CD14-positive monocyte (primary cell): Measurements from ENCODE around the gene LRRC58. TPM values are rescaled to one million over a fixed set of nuclear protein-coding genes. Genes with fewer than 3 reads are reported as not detected.
"Not testable (repeated sequence)": the region's sequence is repeated elsewhere in the genome, so short reads cannot be mapped to it uniquely, and the experiment has no call there.

Source experiments
- DNase-seq, 3 donors: peaks; one replicate each; pipeline ENCODE4 v3.0.0-alpha.2; 2011 to 2022
- H2AFZ ChIP-seq: 2 replicates; pipeline ENCODE4 v1.6.0; 2012; ENCODE audit warnings: mild to moderate bottlenecking, low read depth, low read length, inconsistent platforms; ENCODE audit not compliant: insufficient read depth, poor library complexity, severe bottlenecking
- H3K27ac ChIP-seq, 2 donors: 1 replicate in 1 of 2; 2 replicates in 1 of 2; pipeline ENCODE4 v1.5.1; 2012 to 2013; ENCODE audit warnings: low read length in 2 of 2, control low read depth in 1 of 2, inconsistent platforms in 1 of 2, low read depth in 1 of 2, mild to moderate bottlenecking in 1 of 2
- H3K27me3 ChIP-seq, 2 donors: one replicate each; pipeline versions ENCODE4 v1.6.0 to v1.6.1; 2011 to 2013; ENCODE audit warnings: low read length in 2 of 2; ENCODE audit not compliant: control insufficient read depth in 2 of 2, insufficient read depth in 2 of 2
- H3K36me3 ChIP-seq, 2 donors: replicated peaks in 1 of 2; 1 replicate in 1 of 2; 2 replicates in 1 of 2; pipeline versions ENCODE4 v1.5.1 to v1.6.1; 2012 to 2013; ENCODE audit warnings: low read length in 2 of 2, control low read depth in 1 of 2, inconsistent platforms in 1 of 2, mild to moderate bottlenecking in 1 of 2; ENCODE audit not compliant: insufficient read depth in 2 of 2, control insufficient read depth in 1 of 2
- H3K4me1 ChIP-seq, 2 donors: 1 replicate in 1 of 2; 2 replicates in 1 of 2; pipeline versions ENCODE4 v1.5.1 to v1.6.1; 2012 to 2013; ENCODE audit warnings: low read length in 2 of 2, control low read depth in 1 of 2, inconsistent platforms in 1 of 2, mild to moderate bottlenecking in 1 of 2, moderate library complexity in 1 of 2; ENCODE audit not compliant: insufficient read depth in 2 of 2, control insufficient read depth in 1 of 2
- H3K4me2 ChIP-seq: replicated peaks from 2 replicates; pipeline ENCODE3; 2012; ENCODE audit warnings: low read length, moderate library complexity, mild to moderate bottlenecking; ENCODE audit not compliant: poor library complexity, severe bottlenecking; ENCODE audit errors: extremely low read depth
- H3K4me3 ChIP-seq, 3 experiments: fragments of 200-600 bp in 1 of 3; sonication (generic) in 1 of 3; replicated peaks in 1 of 3; 1 replicate in 2 of 3; 2 replicates in 1 of 3; pipeline ENCODE4 v1.5.1; 2011 to 2013; ENCODE audit warnings: low read length in 3 of 3, mild to moderate bottlenecking in 3 of 3, control low read depth in 2 of 3, low read depth in 2 of 3, inconsistent platforms in 1 of 3, moderate library complexity in 1 of 3
- H3K79me2 ChIP-seq: 2 replicates; pipeline ENCODE4 v1.6.0; 2012; ENCODE audit warnings: mild to moderate bottlenecking, control low read depth, inconsistent platforms, low read length, moderate library complexity; ENCODE audit not compliant: insufficient read depth
- H3K9ac ChIP-seq: 2 replicates; pipeline ENCODE4 v1.6.0; 2017; ENCODE audit warnings: low read length, mild to moderate bottlenecking; ENCODE audit not compliant: insufficient read depth, poor library complexity, severe bottlenecking
- H3K9me3 ChIP-seq, 2 donors: replicated peaks in 1 of 2; 1 replicate in 1 of 2; 2 replicates in 1 of 2; pipeline versions ENCODE4 v1.5.1 to v1.6.1; 2012 to 2013; ENCODE audit warnings: low read length in 2 of 2, control low read depth in 1 of 2; ENCODE audit not compliant: control insufficient read depth in 1 of 2, insufficient read depth in 1 of 2
- H4K20me1 ChIP-seq: 2 replicates; pipeline ENCODE4 v1.6.0; 2012; ENCODE audit warnings: mild to moderate bottlenecking, low read length, control low read depth, moderate library complexity; ENCODE audit not compliant: insufficient read depth
- H3K27ac Mint-ChIP-seq, 7 donors: one replicate each; pipeline ENCODE4 v1.8.0; 2020; ENCODE audit warnings: mild to moderate bottlenecking in 7 of 7, mixed read lengths in 7 of 7, moderate library complexity in 6 of 7, inconsistent platforms in 2 of 7
- H3K27me3 Mint-ChIP-seq, 3 donors: one replicate each; pipeline ENCODE4 v1.8.0; 2021 to 2022; ENCODE audit warnings: low read depth in 3 of 3, mild to moderate bottlenecking in 3 of 3, mixed read lengths in 3 of 3, moderate library complexity in 3 of 3, inconsistent platforms in 1 of 3
- H3K36me3 Mint-ChIP-seq, 2 donors: one replicate each; pipeline ENCODE4 v1.8.0; 2020; ENCODE audit warnings: mixed read lengths in 2 of 2, inconsistent platforms in 1 of 2, mild to moderate bottlenecking in 1 of 2
- H3K4me1 Mint-ChIP-seq: one replicate; pipeline ENCODE4 v1.8.0; 2020; ENCODE audit warnings: mild to moderate bottlenecking, mixed read lengths
- H3K4me3 Mint-ChIP-seq, 2 donors: one replicate each; pipeline ENCODE4 v1.8.0; 2020; ENCODE audit warnings: mild to moderate bottlenecking in 2 of 2, mixed read lengths in 2 of 2, moderate library complexity in 1 of 2
- H3K9me3 Mint-ChIP-seq, 7 donors: one replicate each; pipeline ENCODE4 v1.8.0; 2020 to 2022; ENCODE audit warnings: mixed read lengths in 7 of 7, mild to moderate bottlenecking in 6 of 7, moderate library complexity in 6 of 7, inconsistent platforms in 2 of 7
- WGBS: methylation state at CpG from one replicate; pipeline ENCODE4 v1.1.5; 2013; ENCODE audit warnings: missing lambda C conversion rate; ENCODE audit not compliant: insufficient coverage; 5-methylcytosine and 5-hydroxymethylcytosine counted together
- intact Hi-C, 2 donors: fragments of 100-400 bp; cut with micrococcal nuclease; formaldehyde crosslinking; loops; one replicate each; pipeline versions ENCODE4 v1.15.0 to v1.15.1; 2023
- polyA plus RNA-seq, 3 donors: library from polyadenylated mRNA; depleted of rRNA in 1 of 3; unstranded in 2 of 3; stranded (reverse) in 1 of 3; fragments of 300-500 nt in 2 of 3; fragments of >200 nt in 1 of 3; fragmentation: Illumina TruSeq in 2 of 3; gene quantifications; 1 replicate in 2 of 3; 2 replicates in 1 of 3; pipeline ENCODE4 v1.2.3, GENCODE V29; 2012 to 2021
- TF ChIP-seq, protein P1 (sequence below): fragments of 200-600 bp; IDR thresholded peaks from one replicate; pipeline ENCODE4 v1.8.0; 2022; ENCODE audit warnings: antibody characterized with exemption, mild to moderate bottlenecking

LRRC58 gene
- polyA plus RNA-seq, 3 donors = 6.5 to 12.4 (median 8.3) TPM

DNA sequence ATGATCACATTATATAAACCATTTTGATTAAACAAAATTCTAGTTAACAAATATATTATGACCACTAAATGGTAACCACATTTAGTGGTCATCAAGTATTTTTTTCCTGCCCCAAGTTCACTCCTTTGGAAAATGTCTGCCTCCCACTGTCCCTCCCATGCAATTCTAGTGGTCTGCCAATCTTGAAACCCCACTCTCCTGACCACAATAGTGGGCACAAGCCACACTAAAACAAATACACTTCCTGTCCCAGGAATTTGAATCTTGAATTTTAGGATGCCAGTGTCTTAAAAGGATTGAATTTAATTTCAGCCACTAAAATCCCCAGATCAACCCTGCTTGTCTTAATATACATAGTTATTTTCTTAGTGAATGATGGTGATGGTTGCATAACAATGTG, 50.2 kb downstream of the LRRC58 start:
- H3K9me3 Mint-ChIP-seq = peaks cover 0 to 3% (median under 1%) of the 10 kb centered on the region in 7 donors
- no peak overlapping the region for H3K4me3 Mint-ChIP-seq
- Histone ChIP-seq H3K9ac (no peak overlapping the region), H3K79me2 (no peaks in the 10 kb centered on the region), H2AFZ (no peak overlapping the region), H3K27me3 (no peaks in the 10 kb centered on the region), H3K4me3 (no peak overlapping the region), H3K27ac (no peak overlapping the region), H3K4me1 (no peaks in the 10 kb centered on the region), H3K4me2 (no peak overlapping the region), H3K36me3 (no peaks in the 10 kb centered on the region), H4K20me1 (no peaks in the 10 kb centered on the region), H3K9me3 (no peaks in the 10 kb centered on the region)
- intact Hi-C loops = no loop called here
- TF ChIP-seq, protein P1, sequence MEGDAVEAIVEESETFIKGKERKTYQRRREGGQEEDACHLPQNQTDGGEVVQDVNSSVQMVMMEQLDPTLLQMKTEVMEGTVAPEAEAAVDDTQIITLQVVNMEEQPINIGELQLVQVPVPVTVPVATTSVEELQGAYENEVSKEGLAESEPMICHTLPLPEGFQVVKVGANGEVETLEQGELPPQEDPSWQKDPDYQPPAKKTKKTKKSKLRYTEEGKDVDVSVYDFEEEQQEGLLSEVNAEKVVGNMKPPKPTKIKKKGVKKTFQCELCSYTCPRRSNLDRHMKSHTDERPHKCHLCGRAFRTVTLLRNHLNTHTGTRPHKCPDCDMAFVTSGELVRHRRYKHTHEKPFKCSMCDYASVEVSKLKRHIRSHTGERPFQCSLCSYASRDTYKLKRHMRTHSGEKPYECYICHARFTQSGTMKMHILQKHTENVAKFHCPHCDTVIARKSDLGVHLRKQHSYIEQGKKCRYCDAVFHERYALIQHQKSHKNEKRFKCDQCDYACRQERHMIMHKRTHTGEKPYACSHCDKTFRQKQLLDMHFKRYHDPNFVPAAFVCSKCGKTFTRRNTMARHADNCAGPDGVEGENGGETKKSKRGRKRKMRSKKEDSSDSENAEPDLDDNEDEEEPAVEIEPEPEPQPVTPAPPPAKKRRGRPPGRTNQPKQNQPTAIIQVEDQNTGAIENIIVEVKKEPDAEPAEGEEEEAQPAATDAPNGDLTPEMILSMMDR = no peak
- no peaks in the 10 kb centered on the region for H3K36me3 Mint-ChIP-seq
- DNase-seq = no peak
- H3K27me3 Mint-ChIP-seq = peaks cover 0 to 2% (median 0%) of the 10 kb centered on the region in 3 donors
- no peak overlapping the region for H3K27ac Mint-ChIP-seq
- no peaks in the 10 kb centered on the region for H3K4me1 Mint-ChIP-seq

DNA sequence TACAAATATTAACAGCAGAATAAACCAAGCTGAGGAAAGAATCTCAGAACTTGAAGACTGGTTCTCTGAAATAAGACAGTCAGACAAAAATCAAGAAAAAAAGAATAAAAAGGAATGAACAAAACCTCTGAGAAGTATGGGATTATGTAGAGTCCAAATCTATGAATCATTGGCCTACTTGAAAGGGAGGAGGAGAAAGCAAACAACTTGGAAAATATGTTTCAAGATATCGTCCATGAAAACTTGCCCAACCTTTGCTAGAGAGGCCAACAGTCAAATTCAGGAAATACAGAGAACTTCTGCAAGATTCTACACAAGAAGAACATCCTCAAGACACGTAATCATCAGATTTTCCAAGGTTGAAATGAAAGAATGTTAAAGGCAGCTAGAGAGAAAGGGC, 57.6 kb downstream of the LRRC58 start:
- H3K4me2 ChIP-seq, DNase-seq, H3K79me2 ChIP-seq, intact Hi-C loops, H3K4me3 Mint-ChIP-seq, H3K4me1 Mint-ChIP-seq, H3K27ac ChIP-seq, H3K27ac Mint-ChIP-seq, H3K9ac ChIP-seq, H3K36me3 ChIP-seq, H3K4me3 ChIP-seq, H4K20me1 ChIP-seq, H3K4me1 ChIP-seq, H2AFZ ChIP-seq, H3K36me3 Mint-ChIP-seq, H3K27me3 ChIP-seq: not testable (repeated sequence)
- WGBS = no CpG with 5 or more reads among the region's 2 CpGs
- peaks cover 0 to 18% of the 10 kb centered on the region in 2 donors for H3K9me3 ChIP-seq
- Mint-ChIP-seq H3K9me3 (peaks cover 10 to 34% (median 30%) of the 10 kb centered on the region in 7 donors), H3K27me3 (peaks cover 14 to 15% (median 14%) of the 10 kb centered on the region in 3 donors)
